ENCODE measurements around the gene C1orf87.

GRCh38 chr1:60111716-60112115 lies 38.1 kb upstream of the C1orf87 start:
- TF ChIP-seq, protein P1, sequence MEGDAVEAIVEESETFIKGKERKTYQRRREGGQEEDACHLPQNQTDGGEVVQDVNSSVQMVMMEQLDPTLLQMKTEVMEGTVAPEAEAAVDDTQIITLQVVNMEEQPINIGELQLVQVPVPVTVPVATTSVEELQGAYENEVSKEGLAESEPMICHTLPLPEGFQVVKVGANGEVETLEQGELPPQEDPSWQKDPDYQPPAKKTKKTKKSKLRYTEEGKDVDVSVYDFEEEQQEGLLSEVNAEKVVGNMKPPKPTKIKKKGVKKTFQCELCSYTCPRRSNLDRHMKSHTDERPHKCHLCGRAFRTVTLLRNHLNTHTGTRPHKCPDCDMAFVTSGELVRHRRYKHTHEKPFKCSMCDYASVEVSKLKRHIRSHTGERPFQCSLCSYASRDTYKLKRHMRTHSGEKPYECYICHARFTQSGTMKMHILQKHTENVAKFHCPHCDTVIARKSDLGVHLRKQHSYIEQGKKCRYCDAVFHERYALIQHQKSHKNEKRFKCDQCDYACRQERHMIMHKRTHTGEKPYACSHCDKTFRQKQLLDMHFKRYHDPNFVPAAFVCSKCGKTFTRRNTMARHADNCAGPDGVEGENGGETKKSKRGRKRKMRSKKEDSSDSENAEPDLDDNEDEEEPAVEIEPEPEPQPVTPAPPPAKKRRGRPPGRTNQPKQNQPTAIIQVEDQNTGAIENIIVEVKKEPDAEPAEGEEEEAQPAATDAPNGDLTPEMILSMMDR (IDR thresholded peaks at IDR 0.05), result no peak
- no peak for TF ChIP-seq EP300 (IDR thresholded peaks at IDR 0.05)
- TF ChIP-seq POLR2A (IDR thresholded peaks at IDR 0.05), result no peak

Data from tibial nerve (tissue), 4 donors.